Stimulated activated CD4-positive, alpha-beta T cell treated with anti-CD3 and anti-CD28 coated beads, TNF-alpha, amount 100 ng/mL, for 1 hour (primary cell): Measurements from ENCODE around the gene ANTKMT.
A peak's percentile ranks its signal among the peaks of the same experiment; 100 is the strongest.
"Not testable (repeated sequence)": the region's sequence is repeated elsewhere in the genome, so short reads cannot be mapped to it uniquely, and the experiment has no call there.

Source experiments
- DNase-seq, 3 donors: peaks; one replicate each; pipeline ENCODE4 v3.0.0-alpha.2; 2020; ENCODE audit warnings: low read depth in 3 of 3, low spot score in 1 of 3

ANTKMT gene

GRCh38 chr16:681746-682427, 39.1 kb upstream of the ANTKMT start:
- DNase-seq, result no peak

GRCh38 chr16:682493-683395, 38.2 kb upstream of the ANTKMT start:
- DNase-seq, result no peak

GRCh38 chr16:683396-684070, 37.4 kb upstream of the ANTKMT start:
- DNase-seq, result no peak

DNA sequence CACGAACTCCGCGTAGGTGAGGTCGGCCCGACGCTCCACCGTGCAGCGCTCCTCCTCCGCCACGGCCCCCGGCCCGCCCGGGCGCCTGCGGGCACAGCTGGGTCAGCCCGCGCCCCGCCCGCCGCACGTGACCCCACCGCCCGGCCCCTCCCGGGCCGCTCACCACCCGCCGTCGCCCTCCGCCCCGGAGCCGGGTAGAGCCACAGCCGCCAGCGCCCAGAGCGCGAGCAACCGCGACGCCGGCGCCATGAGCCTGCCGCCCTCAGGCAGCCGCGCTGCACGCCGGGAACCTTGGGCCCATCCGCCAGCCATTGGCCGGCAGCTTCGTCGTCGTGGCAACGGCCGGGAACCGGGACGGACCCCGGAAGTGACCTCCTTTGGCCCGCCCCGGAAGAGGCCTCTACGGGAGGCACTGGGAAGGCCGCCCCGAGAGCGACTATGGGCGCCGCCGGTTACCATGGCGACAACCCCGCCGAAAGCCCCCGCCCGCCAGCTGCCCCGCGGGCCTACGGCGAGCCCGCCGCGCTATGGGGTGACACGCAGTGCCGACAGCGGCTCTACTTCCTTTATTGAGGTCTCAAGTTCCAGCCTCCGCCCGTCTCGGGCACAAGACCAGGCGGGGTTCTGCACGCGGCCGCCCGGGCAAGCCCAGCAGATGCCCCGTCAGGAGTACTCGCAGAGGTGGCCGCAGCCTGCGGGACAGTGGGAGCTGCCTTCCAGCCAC, 36.7 kb upstream of the ANTKMT start, which contains the start of gene JMJD8:
Gene JMJD8, minus strand, starts transcription at position 264 of the 724 bp plus-strand sequence. Its CDS starts 15 bp downstream, at position 249.
- DNase-seq, result peak; percentile 89 to 97 (median 90)

DNA sequence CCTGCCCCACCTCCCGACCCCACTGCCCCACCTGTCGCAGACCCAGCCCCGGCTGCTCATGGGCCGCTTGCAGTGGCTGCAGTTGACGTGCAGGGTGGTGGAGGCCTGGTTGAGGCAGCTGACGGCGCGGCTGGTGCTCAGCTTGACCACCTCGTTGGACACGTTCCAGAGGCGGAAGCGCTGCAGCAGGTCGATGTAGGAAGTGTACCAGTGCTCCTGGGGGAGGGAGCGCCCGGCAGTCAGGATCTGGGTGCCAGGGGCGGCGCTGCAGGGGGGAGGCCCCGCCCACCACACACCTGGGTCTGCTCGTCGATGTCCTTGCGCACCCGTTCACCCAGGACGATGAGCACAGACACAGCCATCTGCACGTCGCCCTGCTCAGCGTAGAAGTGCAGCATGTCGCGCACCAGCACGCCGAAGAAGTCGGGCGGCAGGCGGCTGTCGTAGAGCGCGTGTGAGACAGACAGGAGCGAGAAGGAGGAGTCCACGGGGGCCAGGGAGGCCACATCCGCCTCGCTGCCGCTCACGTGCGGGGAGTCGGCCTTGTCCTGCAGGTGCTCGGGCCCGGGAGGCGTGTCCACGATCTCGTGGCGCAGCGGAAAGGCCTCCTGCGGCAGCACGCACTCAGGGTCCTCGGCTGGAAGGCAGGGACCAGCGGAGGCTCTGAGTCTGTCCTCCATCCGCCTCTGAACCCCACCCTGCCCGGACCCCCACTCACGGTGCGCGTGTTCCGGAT, 35.8 kb upstream of the ANTKMT start:
- no peak for DNase-seq

GRCh38 chr16:685967-686366, 35.0 kb upstream of the ANTKMT start:
- no peak for DNase-seq

DNA sequence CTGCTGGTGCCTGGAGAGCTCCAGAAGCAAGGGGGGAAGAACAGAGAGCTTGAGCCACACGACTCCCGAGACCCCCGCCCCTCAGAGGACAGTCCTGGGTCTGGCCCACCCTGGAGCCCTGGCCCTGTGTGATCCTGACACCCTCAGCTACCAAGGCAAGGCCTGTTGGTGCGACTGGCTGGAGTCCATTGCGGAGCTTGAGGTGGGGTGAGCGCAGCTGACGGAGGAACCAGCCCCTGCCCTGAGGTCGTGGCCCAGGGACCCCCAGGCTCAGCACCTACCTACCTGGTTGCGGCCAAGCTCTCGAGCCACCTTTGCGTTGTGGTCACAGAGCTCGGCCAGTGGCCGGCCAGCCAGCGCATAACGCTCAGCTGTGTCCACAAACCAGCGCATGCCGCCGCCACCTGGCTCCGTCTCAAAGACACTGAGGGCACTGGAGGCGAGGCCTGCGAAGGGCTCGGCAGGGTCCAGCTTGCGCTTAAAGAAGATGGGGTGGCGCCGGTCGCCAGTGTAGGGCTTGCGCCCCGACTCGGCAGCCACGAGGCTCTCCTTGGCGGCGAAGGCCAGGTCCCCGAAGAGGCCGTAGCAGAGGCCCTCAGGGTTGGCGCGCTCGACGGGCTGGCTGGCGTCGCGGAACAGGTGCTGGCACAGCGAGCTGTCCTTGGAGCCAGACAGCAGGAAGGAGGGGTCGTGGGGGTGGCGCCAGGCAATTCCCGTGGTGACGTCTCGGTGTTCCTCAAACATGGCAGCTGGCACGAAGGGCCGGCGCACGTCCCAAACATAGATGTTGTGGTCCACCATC, 34.3 kb upstream of the ANTKMT start:
- no peak for DNase-seq

- DNase-seq, result no peak
These were observed 33.4 kb upstream of the ANTKMT start for GRCh38 chr16:687499-687898.

DNA sequence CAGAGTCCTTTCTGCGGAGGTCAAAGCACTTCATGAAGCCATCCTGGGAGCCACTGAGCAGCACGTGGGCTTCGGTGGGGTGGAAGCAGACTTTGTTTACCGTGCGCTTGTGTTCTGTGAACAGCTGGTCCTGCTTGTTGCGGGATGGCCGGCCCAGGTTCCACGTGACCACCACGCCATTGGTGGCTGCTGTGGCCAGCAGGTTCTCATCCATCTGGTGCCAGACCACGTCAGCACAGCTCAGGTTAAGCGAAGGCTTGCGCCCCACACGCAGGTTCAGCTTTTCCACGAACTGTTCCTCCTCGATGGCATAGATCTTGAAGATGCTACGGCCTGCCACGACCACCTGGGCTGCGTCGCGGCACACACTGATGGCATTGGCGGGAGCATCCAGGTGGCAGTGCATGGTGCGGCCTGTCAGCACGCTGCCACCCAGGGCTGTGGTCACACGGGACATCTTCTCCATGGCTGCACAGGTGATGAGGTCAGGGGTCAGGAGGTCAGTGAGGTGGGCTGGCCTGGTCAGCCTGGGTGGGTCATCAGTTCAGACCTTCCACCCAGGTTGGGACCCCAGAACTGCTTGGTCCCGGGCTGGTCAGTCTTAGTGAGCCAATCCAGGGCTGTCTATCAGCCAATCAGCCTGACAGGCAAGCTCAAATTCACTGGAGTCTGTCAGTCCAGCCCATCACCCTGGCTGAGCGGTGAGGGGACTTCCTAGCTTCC, 31.6 kb upstream of the ANTKMT start:
- DNase-seq, result no peak

- DNase-seq, result not testable (repeated sequence)
These were observed 29.7 kb upstream of the ANTKMT start for GRCh38 chr16:691242-691641.

DNA sequence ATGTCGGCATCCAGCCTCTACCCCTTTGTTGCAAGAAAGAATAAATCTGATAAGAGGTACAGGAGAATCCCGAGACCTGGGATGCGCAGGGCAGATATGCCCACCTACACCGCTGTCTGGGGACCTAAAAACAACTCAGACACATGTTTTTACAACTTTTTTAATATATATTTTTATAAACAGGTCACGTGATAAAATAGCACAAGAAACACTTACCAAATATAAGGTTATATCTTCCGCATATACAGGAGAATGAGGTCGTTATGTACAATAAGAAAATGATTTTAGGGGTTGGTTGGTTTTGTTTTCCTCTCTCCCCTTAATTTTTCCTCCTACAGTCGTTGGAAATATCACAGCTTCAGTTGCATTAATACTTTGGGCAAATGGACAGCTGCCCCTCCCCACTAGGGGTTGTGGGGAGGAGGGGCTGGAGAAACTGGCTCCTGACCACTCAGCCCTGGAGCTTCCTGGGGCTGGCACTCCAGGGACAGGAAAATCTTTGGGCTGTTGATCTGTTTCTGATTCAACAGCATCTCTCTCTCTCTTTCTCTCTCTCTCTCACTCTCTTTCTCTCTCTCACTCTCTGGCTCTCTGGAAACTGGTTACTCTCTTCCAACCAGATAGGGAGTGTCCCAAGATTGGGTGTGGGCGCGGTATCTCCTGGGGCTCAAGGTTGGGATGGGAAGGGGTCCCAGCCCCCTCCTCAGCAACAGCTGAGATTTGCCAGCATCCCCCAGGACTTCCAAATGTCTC, 28.4 kb upstream of the ANTKMT start:
- DNase-seq, result no peak

DNA sequence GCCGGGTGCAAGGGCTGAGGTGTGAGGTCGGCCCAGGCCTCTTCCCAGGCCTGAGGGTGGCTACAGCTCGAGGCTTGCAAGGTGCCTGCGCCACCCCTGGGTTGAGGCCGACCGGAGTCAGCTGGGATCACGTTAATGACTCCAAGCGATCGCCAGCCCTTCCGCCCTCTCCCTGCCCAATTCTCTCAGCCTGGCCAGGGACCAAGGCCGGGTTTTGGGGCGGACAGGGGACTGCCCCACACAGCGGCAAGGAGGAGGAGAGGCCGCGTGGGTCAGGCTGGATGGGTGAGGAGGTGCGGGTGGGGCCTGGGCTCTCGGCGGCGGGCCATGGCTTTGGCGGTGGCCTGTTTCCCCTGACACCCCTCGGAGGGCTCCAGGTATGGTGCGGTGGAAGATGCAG, 27.6 kb upstream of the ANTKMT start:
- DNase-seq, result no peak

DNA sequence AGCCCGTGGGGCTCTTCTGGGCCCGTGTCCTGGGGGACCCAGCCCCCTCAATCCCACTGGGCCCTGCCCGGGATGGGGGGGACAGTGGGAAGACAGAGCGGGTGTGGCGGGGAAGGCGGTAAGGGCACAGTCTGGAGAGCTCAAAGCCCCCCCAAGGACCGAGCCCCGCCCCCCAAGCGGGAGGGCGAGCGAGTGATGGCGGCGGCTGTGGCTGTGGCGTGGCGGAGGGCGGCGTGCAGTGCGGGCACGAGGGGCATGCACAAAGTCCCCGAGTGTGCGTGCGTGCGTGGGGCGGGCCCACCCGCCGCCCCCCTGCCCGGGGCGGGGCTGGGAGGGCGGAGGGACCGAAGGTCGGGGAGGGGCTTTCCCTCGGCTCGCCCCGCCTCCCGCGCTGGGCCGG, 27.2 kb upstream of the ANTKMT start:
- DNase-seq, result no peak

- no peak for DNase-seq
These were observed 26.6 kb upstream of the ANTKMT start for GRCh38 chr16:694187-694862.

GRCh38 chr16:694863-695354, 26.0 kb upstream of the ANTKMT start:
- no peak for DNase-seq

- DNase-seq, result peak in 2 of 3 donors; percentile 54 to 60
These were observed 25.4 kb upstream of the ANTKMT start for GRCh38 chr16:695355-696089.
